KMS-11 (cell line): ENCODE results near the gene CAMTA1.

Source experiments
- H2AFZ ChIP-seq: fragments of 200-600 bp; sonication (generic); 2 replicates; pipeline ENCODE4 v1.6.1; 2016; ENCODE audit warnings: antibody characterized with exemption, mixed run types, low read depth
- H3K27ac ChIP-seq: fragments of 200-600 bp; sonication (generic); 2 replicates; pipeline ENCODE4 v1.6.1; 2016; ENCODE audit warnings: mild to moderate bottlenecking, mixed run types
- H3K27me3 ChIP-seq: fragments of 200-600 bp; sonication (generic); 2 replicates; pipeline ENCODE4 v1.6.1; 2017; ENCODE audit warnings: mild to moderate bottlenecking, low read depth, mixed run types, moderate library complexity; ENCODE audit not compliant: insufficient read depth
- H3K36me3 ChIP-seq: fragments of 200-600 bp; sonication (generic); 2 replicates; pipeline ENCODE4 v1.6.1; 2017; ENCODE audit warnings: mild to moderate bottlenecking, mixed run types; ENCODE audit not compliant: insufficient read depth
- H3K4me1 ChIP-seq: fragments of 200-600 bp; sonication (generic); 2 replicates; pipeline ENCODE4 v1.6.1; 2016; ENCODE audit warnings: mild to moderate bottlenecking, low read depth, mixed run types; ENCODE audit not compliant: poor library complexity, severe bottlenecking
- H3K4me2 ChIP-seq: fragments of 200-600 bp; sonication (generic); 2 replicates; pipeline ENCODE4 v1.7.0; 2016; ENCODE audit warnings: mild to moderate bottlenecking, mixed run types
- H3K4me3 ChIP-seq: fragments of 200-600 bp; sonication (generic); IDR thresholded peaks from 2 replicates; pipeline ENCODE4 v1.6.1; 2017; ENCODE audit warnings: low read depth, low read length, mixed read lengths; ENCODE audit not compliant: insufficient read depth
- H3K79me2 ChIP-seq: fragments of 200-600 bp; sonication (generic); 2 replicates; pipeline ENCODE4 v1.6.1; 2016; ENCODE audit warnings: low read depth, mixed run types; ENCODE audit not compliant: insufficient read depth
- H3K9ac ChIP-seq: fragments of 200-600 bp; sonication (generic); 2 replicates; pipeline ENCODE4 v1.6.1; 2016; ENCODE audit warnings: mild to moderate bottlenecking, mixed run types
- H4K20me1 ChIP-seq: fragments of 200-600 bp; sonication (generic); 2 replicates; pipeline ENCODE4 v1.6.1; 2016; ENCODE audit warnings: mild to moderate bottlenecking, mixed run types; ENCODE audit not compliant: insufficient read depth
- CTCF ChIP-seq: fragments of 200-600 bp; sonication (generic); conservative IDR thresholded peaks from 2 replicates; pipeline ENCODE4 v1.6.1; 2017; ENCODE audit warnings: low read depth, mild to moderate bottlenecking, antibody characterized with exemption, low read length, moderate library complexity, mixed read lengths

The CAMTA1 gene

GRCh38 chr1:7462617-7463016, 677.4 kb downstream of the CAMTA1 start:
- Histone ChIP-seq H2AFZ (no peak overlapping the region), H3K4me1 (no peaks in the 10 kb centered on the region), H3K27ac (no peak overlapping the region), H3K4me2 (no peak overlapping the region), H3K4me3 (no peak overlapping the region), H3K36me3 (no peaks in the 10 kb centered on the region), H3K79me2 (no peaks in the 10 kb centered on the region), H4K20me1 (no peaks in the 10 kb centered on the region), H3K9ac (no peak overlapping the region), H3K27me3 (peaks cover 34% of the 10 kb centered on the region; the same call in 1 of the 2 replicates)
- TF ChIP-seq CTCF: no peak

- Histone ChIP-seq H3K79me2 (no peaks in the 10 kb centered on the region), H3K4me1 (no peaks in the 10 kb centered on the region), H3K27me3 (peaks cover 32% of the 10 kb centered on the region; the same call in 1 of the 2 replicates), H3K4me3 (no peak overlapping the region), H3K9ac (no peak overlapping the region), H2AFZ (no peak overlapping the region), H3K4me2 (no peak overlapping the region), H3K36me3 (no peaks in the 10 kb centered on the region), H4K20me1 (no peaks in the 10 kb centered on the region), H3K27ac (no peak overlapping the region)
- no peak for TF ChIP-seq CTCF
These were observed 678.3 kb downstream of the CAMTA1 start for GRCh38 chr1:7463526-7463925.

DNA sequence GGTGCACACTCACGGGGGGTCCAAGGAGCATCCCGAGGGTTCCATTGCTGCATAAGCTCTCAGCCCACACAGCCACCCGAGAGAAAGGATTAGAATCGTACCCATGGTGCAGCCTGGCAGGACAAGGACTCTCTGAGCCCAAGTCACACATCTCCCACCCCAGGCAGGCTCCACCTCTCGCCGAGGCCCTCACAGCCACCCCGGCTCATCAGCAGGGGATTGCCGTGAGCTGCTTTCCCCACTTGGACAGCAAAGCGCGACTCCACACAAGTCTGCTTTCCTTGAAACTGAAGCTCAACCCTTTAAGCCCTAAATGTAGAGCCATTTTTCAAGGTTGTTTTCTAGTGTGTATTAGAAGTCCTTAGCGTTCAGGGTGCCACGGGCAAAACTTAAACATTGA, 679.5 kb downstream of the CAMTA1 start:
- no peak overlapping the region for H2AFZ ChIP-seq
- no peaks in the 10 kb centered on the region for H3K36me3 ChIP-seq
- no peaks in the 10 kb centered on the region for H3K4me1 ChIP-seq
- H3K27ac ChIP-seq: no peak overlapping the region
- H4K20me1 ChIP-seq: no peaks in the 10 kb centered on the region
- no peak overlapping the region for H3K9ac ChIP-seq
- no peak overlapping the region for H3K4me3 ChIP-seq
- H3K79me2 ChIP-seq: no peaks in the 10 kb centered on the region
- no peak for TF ChIP-seq CTCF
- H3K4me2 ChIP-seq: no peak overlapping the region
- peaks cover 32% of the 10 kb centered on the region; the same call in 1 of the 2 replicates for H3K27me3 ChIP-seq

DNA sequence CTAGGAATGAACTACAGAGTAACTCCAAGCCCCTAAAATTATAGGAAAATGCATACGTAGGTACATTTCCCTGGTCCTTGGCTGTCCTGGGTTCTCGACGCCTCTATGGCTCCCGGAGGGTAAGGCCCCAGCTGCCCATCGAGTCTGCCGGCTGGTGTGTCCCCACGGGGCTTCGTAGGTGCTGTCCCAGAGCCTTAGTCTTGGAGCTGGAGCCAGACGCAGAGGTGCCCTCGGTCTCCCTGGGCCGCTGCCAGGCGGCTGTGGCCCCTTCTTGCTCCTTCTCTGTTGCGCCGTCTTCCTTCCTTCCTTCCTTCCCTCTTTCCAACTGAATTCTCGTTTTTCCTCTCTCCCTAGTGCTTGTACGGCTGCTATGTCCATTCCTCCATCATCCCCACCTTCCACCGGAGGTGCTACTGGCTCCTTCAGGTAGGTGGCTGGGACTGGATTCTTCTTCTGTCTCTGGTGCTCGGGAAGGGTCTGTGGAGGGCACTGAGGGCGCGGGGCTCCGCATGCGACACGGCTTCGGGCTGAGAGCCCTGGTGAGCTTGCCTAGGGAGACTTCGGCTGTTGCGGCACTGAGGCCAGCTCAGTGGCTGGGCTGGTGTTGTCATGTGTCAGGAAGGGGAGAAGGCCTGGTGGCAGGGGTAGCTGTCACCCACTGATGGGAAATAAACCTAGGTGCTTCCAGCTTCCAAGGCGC, 682.4 kb downstream of the CAMTA1 start:
- no peak for TF ChIP-seq CTCF
- Histone ChIP-seq H3K27me3 (peaks cover 39% of the 10 kb centered on the region; the same call in 1 of the 2 replicates), H3K4me3 (no peak overlapping the region)

More for the DNA sequence above, 682.4 kb downstream of the CAMTA1 start:
- no peak overlapping the region for H3K9ac ChIP-seq
- H3K79me2 ChIP-seq: no peaks in the 10 kb centered on the region
- no peak overlapping the region for H2AFZ ChIP-seq
- H3K27ac ChIP-seq: no peak overlapping the region
- H3K36me3 ChIP-seq: no peaks in the 10 kb centered on the region
- H3K4me1 ChIP-seq: no peaks in the 10 kb centered on the region
- H4K20me1 ChIP-seq: no peaks in the 10 kb centered on the region
- no peak overlapping the region for H3K4me2 ChIP-seq
